ENCODE data around the gene ACOT7. TPM values are rescaled to one million over a fixed set of nuclear protein-coding genes. Genes with fewer than 3 reads are reported as not detected.

Gene ACOT7
- total RNA-seq, 4 donors from 2014 or later = 15.0 to 38.7 (median 28.6) TPM

GRCh38 chr1:6322161-6322560 lies 71.4 kb downstream of the ACOT7 start:
- no peaks in the 10 kb centered on the region for H3K27me3 ChIP-seq
- H3K4me3 ChIP-seq = no peak overlapping the region
- no peak for DNase-seq (ENCODE audit: extremely low spot score)
- intact Hi-C loops (cut with DNase I) = no loop called here
- no peak for TF ChIP-seq POLR2A (IDR thresholded peaks at IDR 0.05; ENCODE audit: low read depth)
- no peak for TF ChIP-seq POLR2AphosphoS5 (IDR thresholded peaks at IDR 0.05)
- no peak for TF ChIP-seq EP300 (IDR thresholded peaks at IDR 0.05)
- TF ChIP-seq, protein P1, sequence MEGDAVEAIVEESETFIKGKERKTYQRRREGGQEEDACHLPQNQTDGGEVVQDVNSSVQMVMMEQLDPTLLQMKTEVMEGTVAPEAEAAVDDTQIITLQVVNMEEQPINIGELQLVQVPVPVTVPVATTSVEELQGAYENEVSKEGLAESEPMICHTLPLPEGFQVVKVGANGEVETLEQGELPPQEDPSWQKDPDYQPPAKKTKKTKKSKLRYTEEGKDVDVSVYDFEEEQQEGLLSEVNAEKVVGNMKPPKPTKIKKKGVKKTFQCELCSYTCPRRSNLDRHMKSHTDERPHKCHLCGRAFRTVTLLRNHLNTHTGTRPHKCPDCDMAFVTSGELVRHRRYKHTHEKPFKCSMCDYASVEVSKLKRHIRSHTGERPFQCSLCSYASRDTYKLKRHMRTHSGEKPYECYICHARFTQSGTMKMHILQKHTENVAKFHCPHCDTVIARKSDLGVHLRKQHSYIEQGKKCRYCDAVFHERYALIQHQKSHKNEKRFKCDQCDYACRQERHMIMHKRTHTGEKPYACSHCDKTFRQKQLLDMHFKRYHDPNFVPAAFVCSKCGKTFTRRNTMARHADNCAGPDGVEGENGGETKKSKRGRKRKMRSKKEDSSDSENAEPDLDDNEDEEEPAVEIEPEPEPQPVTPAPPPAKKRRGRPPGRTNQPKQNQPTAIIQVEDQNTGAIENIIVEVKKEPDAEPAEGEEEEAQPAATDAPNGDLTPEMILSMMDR (IDR thresholded peaks at IDR 0.05) = no peak
- H3K4me1 ChIP-seq = no peaks in the 10 kb centered on the region
- H3K36me3 ChIP-seq = peaks cover 4 to 24% (median 15%) of the 10 kb centered on the region in 4 donors
- no peaks in the 10 kb centered on the region for H3K9me3 ChIP-seq
- H3K27ac ChIP-seq (replicated peaks in 1 of 4) = no peak overlapping the region
- 94% methylated on average over 6 of the region's 10 CpGs for WGBS

GRCh38 chr1:6321205-6321604 lies 72.4 kb downstream of the ACOT7 start:
- Histone ChIP-seq H3K27me3 (no peaks in the 10 kb centered on the region), H3K9me3 (no peaks in the 10 kb centered on the region), H3K4me3 (no peak overlapping the region), H3K36me3 (peaks cover 4 to 20% (median 9%) of the 10 kb centered on the region in 4 donors), H3K27ac (replicated peaks in 1 of 4) (no peak overlapping the region), H3K4me1 (no peaks in the 10 kb centered on the region)
- WGBS = 94% methylated on average over 8 of the region's 8 CpGs
- DNase-seq (ENCODE audit: extremely low spot score) = no peak
- TF ChIP-seq EP300 (IDR thresholded peaks at IDR 0.05) (no peak), POLR2A (IDR thresholded peaks at IDR 0.05; ENCODE audit: low read depth) (no peak)
- TF ChIP-seq, protein P1 (IDR thresholded peaks at IDR 0.05) = no peak
- intact Hi-C loops (cut with DNase I) = no loop called here

- H3K36me3 ChIP-seq = peaks cover 4 to 15% (median 7%) of the 10 kb centered on the region in 4 donors
- no peak for DNase-seq (ENCODE audit: extremely low spot score)
- H3K4me3 ChIP-seq = no peak overlapping the region
- no peaks in the 10 kb centered on the region for H3K4me1 ChIP-seq
- 81% methylated on average over 11 of the region's 11 CpGs for WGBS
- no peaks in the 10 kb centered on the region for H3K9me3 ChIP-seq
- intact Hi-C loops (cut with DNase I) = no loop called here
- no peak overlapping the region for H3K27ac ChIP-seq (replicated peaks in 1 of 4)
- TF ChIP-seq POLR2A (IDR thresholded peaks at IDR 0.05; ENCODE audit: low read depth) (no peak), POLR2AphosphoS5 (IDR thresholded peaks at IDR 0.05) (no peak), EP300 (IDR thresholded peaks at IDR 0.05) (no peak)
- TF ChIP-seq, protein P1 (IDR thresholded peaks at IDR 0.05) = no peak
- no peaks in the 10 kb centered on the region for H3K27me3 ChIP-seq
Measured at GRCh38 chr1:6317098-6317760, 76.3 kb downstream of the ACOT7 start.

DNA sequence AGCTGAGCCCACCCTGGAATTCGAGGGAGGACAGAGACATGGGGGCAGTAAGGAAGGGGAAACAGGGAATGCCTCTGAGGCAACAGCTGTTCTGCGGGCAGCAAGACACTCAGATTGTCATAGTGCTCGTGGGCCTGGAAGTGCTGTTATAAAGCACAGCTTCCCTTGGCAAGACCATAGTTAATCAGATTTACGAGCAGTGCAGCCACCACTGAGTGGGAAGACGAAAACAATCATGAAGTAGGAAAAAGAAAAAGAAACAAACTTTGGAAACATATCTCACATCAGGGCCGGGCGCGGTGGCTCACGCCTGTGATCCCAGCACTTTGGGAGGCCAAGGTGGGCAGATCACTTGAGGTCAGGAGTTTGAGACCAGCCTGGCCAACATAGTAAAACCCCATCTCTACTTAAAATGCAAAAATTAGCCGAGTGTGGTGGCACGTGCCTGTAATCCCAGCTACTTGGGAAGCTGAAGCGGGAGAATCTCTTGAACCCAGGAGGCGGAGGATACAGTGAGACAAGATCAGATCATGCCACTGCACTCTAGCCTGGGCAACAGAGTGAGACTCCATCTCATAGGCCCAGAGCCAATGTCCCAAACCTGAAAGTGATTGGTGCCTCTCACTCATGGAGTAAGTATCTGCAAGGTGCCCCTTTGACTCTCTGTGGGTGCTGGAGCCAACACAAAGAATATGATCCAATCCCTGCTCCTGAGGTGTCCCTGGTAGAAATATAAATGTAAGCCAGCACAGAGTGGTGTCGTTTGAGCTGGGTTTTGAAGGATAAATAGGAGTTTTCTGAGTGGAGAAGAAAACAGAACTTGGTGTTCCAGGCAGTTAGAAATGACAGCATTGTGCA lies 77.1 kb downstream of the ACOT7 start:
- WGBS = 93% methylated on average over 14 of the region's 14 CpGs
- Histone ChIP-seq H3K9me3 (no peaks in the 10 kb centered on the region), H3K4me1 (no peaks in the 10 kb centered on the region), H3K36me3 (peaks cover 4 to 15% (median 7%) of the 10 kb centered on the region in 4 donors), H3K27me3 (no peaks in the 10 kb centered on the region), H3K27ac (replicated peaks in 1 of 4) (no peak overlapping the region), H3K4me3 (no peak overlapping the region)
- DNase-seq (ENCODE audit: extremely low spot score) = no peak
- TF ChIP-seq EP300 (IDR thresholded peaks at IDR 0.05) (no peak), POLR2A (IDR thresholded peaks at IDR 0.05; ENCODE audit: low read depth) (no peak)
- TF ChIP-seq, protein P1 (IDR thresholded peaks at IDR 0.05) = no peak
- intact Hi-C loops (cut with DNase I) = no loop called here

Measured in esophagus muscularis mucosa (tissue), 4 donors.